ENCODE measurements around the gene KATNBL1. TPM values are rescaled to one million over a fixed set of nuclear protein-coding genes. Genes with fewer than 3 reads are reported as not detected.

Gene KATNBL1
- total RNA-seq, 1 donor from 2014 or later: 25.5 TPM

DNA sequence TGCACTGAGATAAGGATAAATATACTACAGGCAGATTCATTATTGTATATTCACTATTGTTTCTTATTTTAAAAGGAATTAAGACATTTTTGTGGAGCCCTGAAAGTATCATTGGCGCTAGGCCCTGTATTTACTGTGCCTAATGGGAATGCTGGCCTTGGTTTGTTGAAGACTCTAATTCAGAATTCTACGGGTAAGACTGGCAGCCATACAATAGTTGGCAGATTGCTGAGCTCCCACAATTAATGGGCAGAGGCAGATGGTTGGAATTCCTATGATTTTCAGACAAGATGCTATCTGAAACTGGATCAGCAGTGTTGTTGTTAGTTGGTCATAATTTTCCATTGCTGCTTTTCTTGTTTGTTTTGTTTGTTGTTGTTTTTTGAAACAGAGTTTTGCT, 93.3 kb downstream of the KATNBL1 start:
- DNase-seq (ENCODE audit: low read depth in 2 of 2): no peak

GRCh38 chr15:34114739-34115138, 95.2 kb downstream of the KATNBL1 start:
- no peak for DNase-seq (ENCODE audit: low read depth in 2 of 2)

DNA sequence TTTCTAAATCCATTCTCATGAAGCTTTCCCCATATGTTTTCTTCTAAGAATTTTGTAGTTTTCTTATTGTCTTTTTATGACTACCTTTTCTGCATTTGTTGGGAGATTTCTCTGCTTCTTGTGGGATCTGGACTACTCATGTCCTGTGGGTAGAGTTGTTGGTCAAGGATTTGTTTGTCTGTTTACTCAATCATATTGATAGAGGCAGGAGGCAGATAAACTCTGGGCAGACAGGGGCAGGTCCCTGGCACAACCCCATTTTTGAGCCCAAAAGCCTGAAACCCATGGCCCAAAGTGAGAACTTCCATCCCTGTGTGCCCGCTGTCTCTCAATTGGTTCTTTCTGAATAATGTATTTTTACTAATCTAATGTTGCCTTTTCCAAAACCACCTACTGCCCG, 95.7 kb downstream of the KATNBL1 start:
- DNase-seq (ENCODE audit: low read depth in 2 of 2): no peak

GRCh38 chr15:34111488-34111887, 98.4 kb downstream of the KATNBL1 start:
- DNase-seq (ENCODE audit: low read depth in 2 of 2): no peak

DNA sequence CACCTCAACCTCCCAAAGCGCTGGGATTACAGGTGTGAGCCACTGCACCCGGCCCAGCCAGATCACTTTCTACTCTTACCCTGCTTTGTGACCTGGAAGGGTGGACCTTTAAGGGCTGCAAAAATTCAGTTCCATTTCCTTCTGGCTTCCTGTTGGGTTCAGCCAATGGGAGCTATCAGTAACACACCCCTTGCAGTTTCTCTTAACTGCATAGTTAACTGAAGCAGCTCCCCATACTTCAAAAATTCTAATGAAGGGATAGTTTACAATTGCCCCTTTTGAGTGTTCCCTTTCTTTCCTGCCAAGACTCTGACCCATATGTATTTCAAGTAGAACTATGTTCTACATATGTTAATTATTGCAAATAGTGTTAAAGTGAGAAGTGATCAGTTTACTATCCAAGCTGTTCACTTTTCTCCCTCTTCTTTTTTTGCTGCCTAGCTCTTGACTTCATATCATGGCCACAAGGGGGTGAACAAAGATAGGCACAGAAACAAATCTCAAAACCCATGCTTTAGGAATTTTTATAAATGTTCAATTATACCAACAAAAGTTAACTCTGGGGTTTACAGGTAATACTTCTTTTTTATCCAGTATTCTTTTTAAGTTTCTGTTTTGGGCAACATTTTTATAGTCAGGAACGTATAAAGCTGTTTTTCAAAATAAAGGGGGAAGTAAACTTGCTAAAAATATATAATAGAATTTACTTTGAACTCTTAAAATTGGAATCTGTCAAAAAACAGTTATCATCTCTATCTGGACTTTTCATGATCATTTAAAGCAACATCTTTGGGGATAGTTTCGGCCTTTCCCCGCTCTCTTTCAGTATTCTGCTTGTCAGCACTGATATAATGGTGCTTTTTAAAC, 99.9 kb downstream of the KATNBL1 start:
- DNase-seq (ENCODE audit: low read depth in 2 of 2): peak; percentile 37 to 59

- no peak for DNase-seq (ENCODE audit: low read depth in 2 of 2)
Observed at GRCh38 chr15:34107315-34107714, 102.6 kb downstream of the KATNBL1 start.

- DNase-seq (ENCODE audit: low read depth in 2 of 2): no peak
Observed at GRCh38 chr15:34106423-34106822, 103.5 kb downstream of the KATNBL1 start.

DNA sequence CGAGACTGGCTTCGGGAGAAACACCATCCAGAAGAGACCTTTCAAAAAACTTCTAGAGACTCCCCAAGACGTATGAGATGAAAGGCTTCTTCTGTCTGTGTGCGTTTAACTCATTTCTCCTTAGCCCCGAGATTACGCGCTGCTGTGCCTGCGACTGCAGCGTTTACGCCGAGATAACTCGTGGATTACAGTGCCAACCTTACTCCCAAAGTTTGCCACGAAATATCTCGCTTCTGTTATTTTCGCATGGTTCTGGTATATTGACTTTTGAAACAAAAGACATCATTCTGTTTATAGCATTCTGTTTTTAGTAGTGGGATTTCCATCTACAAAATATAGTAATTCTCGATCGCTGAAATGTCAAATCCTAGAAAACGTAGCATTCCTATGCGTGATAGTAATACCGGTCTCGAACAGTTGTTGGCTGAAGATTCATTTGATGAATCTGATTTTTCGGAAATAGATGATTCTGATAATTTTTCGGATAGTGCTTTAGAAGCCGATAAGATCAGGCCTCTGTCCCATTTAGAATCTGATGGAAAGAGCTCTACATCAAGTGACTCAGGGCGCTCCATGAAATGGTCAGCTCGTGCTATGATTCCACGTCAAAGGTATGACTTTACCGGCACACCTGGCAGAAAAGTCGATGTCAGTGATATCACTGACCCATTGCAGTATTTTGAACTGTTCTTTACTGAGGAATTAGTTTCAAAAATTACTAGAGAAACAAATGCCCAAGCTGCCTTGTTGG, 107.5 kb downstream of the KATNBL1 start:
- DNase-seq (ENCODE audit: low read depth in 2 of 2): no peak

DNA sequence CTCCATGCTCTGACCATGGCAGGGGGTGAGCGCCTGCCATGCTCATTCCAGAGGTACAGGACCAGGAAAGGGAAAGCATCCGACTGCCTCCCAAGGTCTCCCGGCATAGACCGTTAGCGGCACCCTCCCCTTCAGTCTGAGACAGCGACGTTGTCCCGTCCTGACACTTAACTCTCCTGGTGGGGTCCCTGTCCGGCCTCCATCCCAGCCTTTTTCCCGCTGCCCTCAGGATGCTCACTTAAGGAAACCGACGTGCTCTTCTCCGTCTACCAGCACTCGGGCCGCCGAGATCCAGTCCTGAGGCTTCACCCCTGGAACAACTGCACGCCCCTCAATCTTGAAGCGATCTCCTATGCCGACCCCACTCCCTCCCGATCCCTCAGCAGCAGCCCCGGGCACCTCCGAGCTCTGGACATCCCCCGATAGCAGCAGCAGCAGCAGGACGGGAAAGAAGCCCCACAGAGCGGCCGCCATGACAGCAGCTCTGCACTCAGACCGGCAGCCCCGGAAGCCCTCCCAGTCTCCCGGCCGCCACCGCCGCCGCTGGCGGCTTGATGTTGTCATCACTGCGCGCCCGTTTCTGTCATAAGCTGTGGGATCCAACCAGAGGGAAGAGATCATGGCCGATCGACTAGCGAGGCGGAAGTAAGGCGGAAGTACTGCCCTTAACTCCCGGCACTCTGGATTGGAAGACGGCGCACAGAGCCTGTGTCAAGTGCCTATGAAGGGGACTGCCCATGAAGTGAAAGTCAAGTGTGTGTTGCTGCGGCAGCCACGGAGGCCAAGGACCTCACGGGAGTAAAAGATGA, 108.3 kb downstream of the KATNBL1 start, which contains the start of the genes EMC7 and PGBD4:
TSS of gene EMC7 (minus strand) at position 497 of the 809 bp plus-strand sequence. CDS start at position 474, 23 bp downstream.
TSS of gene PGBD4 (plus strand) at position 718 of the 809 bp plus-strand sequence. CDS start 449 bp downstream, outside the sequence.
- peak; percentile 98 to 100 for DNase-seq (ENCODE audit: low read depth in 2 of 2)

- DNase-seq (ENCODE audit: low read depth in 2 of 2): no peak
Observed at GRCh38 chr15:34099914-34100313, 110.0 kb downstream of the KATNBL1 start.

Other genes with a start within 250 kb of the KATNBL1 start
- under 0.01 and 0.13 TPM in 2 replicates for gene CHRM5, start 241.6 kb downstream of the KATNBL1 start, total RNA-seq
- 16.8 and 19.8 TPM in 2 replicates for gene AVEN, start 170.9 kb downstream of the KATNBL1 start, total RNA-seq
- 27.3 and 32.4 TPM in 2 replicates for gene EMC7, start 108.2 kb downstream of the KATNBL1 start, total RNA-seq
- gene PGBD4, start 108.0 kb downstream of the KATNBL1 start, total RNA-seq: 0.64 and 1.1 TPM in 2 replicates
- gene EMC4, start 14.9 kb upstream of the KATNBL1 start, total RNA-seq: 158 and 171 TPM in 2 replicates
- gene SLC12A6, start 127.7 kb upstream of the KATNBL1 start, total RNA-seq: 22.2 and 27.9 TPM in 2 replicates
- gene NOP10, start 133.0 kb upstream of the KATNBL1 start, total RNA-seq: 162 and 212 TPM in 2 replicates
- gene NUTM1, start 133.2 kb upstream of the KATNBL1 start, total RNA-seq: not detected in 2 replicates
- gene LPCAT4, start 157.1 kb upstream of the KATNBL1 start, total RNA-seq: 2.3 and 3.3 TPM in 2 replicates
- 1.8 and 3.2 TPM in 2 replicates for gene GOLGA8A, start 227.7 kb upstream of the KATNBL1 start, total RNA-seq

Measured in dermis microvascular lymphatic vessel endothelial cell (primary cell).